Globus pallidus (tissue), 1 donor: ENCODE measurements around the gene SNU13.
"Not testable (repeated sequence)": the region's sequence is repeated elsewhere in the genome, so short reads cannot be mapped to it uniquely, and the experiment has no call there.

Experiments used
- DNase-seq: peaks from one replicate; pipeline ENCODE4 v3.0.0-alpha.2; 2015; ENCODE audit warnings: low spot score

The SNU13 gene

DNA sequence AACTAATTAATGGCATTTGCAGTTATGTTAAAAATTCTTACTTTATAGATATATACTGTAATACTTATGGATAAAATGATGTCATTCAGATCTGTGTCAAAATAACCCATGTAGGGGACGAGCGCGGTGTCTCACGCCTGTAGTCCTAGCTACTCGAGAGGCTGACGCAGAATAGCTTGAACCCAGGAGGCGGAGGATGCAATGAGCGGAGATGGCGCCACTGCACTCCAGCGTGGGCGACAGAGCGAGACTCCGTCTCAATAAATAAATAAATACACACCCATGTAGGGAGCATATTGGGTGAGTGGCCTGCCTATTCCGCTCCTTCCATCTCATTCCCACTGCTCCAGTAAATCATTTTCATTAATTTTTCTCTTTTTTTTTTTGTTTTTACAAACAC, 7.1 kb downstream of the SNU13 start:
- no peak for DNase-seq

GRCh38 chr22:41676134-41676533, 12.5 kb downstream of the SNU13 start:
- DNase-seq = no peak

DNA sequence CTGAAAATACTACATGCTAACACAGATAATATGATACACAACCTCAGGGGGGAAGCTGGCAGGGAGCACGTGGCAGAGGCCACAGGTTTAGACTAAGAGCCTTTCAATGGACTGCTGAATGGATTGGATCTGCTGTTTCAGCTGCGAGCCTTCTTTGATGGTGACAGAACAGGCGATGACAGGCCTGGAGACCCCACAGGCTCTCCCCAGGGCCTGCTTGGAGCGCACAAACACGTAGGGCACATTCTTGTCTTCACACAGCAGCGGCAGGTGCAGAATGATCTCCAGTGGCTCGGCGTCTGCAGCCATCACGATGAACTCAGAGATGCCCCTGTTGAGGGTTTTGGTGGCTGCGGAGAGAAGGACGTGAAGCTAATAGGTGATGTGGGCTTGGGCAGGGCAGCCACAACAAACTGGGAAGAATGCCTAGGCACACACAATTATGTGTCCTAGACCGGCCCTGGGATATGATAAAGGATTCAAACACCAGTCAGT, 13.8 kb downstream of the SNU13 start:
- DNase-seq = no peak

DNA sequence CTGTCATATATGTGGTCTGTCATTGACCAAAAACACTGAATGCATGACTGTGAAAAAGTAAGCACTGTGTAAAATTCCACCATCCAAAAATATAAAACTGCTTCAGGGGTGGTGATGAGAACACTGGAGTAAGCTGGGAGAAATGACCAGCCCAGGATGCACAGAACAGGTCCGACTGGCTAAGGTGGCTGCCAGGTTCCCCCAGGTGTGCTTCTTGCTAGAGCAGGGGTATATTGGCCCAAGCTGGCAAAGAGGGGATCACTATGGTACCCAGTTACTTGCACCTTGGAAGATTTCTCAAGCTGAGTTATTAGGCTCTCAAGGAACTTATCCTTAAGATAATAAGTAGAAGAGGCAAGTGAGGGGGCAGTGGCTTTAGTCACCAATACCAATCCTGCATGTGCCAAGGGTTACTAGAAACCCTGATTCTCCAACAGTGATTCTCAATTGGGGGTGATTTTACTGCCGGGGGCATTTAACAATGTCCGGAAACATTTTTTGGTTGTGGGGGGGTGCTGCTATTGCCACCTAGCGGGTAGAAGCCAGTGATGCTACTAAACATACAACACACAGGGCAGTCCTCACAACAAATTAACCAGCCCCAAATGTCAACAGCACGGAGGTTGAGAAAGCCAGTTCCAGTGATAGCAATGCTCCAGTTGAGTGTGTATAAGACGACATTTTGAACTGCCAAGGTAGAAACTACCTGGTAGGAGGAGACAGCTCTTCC, 15.7 kb downstream of the SNU13 start:
- no peak for DNase-seq

DNA sequence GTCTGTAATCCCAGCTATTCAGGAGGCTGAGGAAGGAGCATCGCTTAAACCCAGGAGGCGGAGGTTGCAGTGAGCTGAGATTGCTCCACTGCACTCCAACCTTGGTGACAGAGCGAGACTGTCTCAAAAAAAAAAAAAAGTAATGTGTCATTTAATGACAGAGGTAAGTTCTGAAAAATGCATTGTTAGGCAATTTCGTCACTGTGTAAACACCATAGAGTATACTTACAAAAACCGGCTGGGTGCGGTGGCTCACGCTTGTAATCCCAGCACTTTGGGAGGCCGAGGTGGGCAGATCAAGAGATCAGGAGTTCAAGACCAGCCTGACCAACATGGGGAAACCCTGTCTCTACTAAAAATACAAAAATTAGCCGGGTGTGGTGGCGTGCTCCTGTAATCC, 16.6 kb downstream of the SNU13 start:
- DNase-seq = not testable (repeated sequence)

DNA sequence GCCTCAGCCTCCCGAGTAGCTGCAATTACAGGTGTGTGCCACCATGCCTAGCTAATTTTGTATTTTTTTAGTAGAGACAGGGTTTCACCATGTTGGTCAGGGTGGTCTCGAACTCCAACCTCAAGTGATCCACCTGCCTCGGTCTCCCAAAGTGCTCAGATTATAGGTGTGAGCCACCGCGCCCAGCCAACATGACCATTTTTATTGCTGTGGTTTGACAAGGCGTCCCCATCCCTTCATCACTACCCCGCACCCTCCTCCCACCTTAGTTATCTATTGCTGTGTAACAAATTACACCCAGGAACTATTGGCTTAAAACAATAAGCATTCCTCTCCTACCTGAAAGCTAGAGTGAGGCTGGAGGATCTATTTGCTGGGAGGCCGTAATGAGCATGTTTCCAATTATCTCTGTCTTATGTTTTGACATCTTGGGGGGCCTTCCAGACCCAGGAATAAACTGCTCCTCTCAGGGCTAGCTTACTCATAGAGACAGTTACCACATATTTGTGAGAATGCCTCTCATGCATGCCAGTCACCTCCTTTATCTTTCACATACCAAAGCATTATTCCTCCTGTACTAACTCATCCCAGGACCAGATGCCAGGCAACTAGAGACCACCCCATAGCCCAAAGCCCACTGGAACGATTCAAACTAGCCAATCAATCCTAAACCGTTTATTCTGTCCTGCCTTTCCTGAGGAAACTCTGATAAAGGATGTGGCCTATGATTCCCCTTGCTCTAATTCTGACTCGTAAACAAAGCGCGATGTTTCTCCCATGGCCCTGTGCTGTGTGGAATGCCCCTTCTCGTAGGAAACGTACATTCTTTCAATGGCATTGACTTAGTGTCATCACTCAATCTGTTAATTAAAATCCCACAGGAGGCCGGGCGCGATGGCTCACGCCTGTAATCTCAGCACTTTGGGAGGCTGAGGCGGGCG, 19.4 kb downstream of the SNU13 start:
- DNase-seq = no peak

- no peak for DNase-seq
These were observed 23.7 kb downstream of the SNU13 start for GRCh38 chr22:41664951-41665350.

DNA sequence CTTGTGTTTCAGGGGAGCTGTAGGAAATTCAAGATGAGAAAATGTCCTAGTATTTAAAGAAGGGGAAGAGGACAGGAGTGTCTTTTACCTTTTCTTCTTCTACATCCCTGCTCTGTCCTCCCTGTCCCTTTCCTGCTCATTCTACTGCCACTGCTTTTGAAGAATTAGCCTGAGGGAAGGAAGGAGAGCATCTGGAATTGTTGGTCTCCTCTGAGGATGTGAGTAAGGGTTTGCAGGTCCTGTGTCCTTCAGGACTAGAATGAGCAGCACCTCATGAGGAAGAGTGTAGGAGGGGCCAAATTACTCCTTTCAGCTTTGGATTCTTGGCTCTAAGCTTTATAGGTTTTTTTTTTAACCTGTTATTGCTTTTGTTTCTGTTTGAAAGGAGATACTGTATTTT, 24.2 kb downstream of the SNU13 start:
- no peak for DNase-seq

DNA sequence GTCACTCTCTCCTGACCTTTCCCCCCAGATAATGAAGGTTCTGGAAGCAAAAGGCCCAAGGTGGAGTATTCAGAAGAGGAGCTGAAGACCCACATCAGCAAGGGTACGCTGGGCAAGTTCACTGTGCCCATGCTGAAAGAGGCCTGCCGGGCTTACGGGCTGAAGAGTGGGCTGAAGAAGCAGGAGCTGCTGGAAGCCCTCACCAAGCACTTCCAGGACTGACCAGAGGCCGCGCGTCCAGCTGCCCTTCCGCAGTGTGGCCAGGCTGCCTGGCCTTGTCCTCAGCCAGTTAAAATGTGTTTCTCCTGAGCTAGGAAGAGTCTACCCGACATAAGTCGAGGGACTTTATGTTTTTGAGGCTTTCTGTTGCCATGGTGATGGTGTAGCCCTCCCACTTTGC, 25.1 kb downstream of the SNU13 start:
- not testable (repeated sequence) for DNase-seq

- DNase-seq = no peak
These were observed 27.0 kb downstream of the SNU13 start for GRCh38 chr22:41661713-41662112.

GRCh38 chr22:41661088-41661487, 27.6 kb downstream of the SNU13 start:
- DNase-seq = no peak

DNA sequence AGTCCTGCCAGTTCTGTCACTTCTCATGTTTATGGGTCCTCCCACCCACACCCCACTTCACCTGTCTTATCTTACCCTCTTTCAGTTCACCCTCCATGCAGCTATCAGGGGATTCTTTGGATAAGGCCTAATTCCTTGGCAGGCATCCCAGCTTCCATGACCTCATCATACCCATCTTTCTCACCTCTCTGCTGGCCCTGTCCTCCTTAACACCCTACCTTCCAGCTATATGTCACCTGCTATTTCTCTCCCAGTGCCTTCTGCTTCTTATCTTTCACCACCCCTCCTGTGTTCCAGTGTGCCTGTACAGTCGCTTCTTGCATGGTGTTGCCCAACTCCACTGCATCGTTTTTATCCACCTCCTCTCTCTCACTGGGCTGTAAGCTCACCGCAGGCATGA, 28.3 kb downstream of the SNU13 start:
- DNase-seq = no peak

GRCh38 chr22:41659941-41660340, 28.7 kb downstream of the SNU13 start:
- DNase-seq = no peak

DNA sequence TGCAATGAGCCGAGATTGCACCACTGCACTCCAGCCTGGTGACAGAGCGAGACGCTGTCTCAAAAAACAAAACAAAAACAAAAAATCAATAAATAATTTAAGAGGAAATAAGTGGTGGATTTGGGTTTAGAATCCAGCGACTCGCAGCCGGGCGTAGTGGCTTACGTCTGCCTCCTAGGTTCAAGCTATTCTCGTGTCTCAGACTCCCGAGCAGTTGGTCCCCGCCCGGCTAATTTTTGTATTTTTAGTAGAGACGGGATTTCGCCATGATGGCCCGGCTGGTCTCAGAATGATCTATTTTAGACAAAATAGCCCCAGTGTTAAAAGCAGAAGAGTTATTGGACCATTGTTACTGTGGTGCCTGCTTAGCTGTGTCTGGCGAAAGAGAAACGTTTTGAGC, 29.8 kb downstream of the SNU13 start:
- no peak for DNase-seq

- no peak for DNase-seq
These were observed 31.0 kb downstream of the SNU13 start for GRCh38 chr22:41657709-41658108.

GRCh38 chr22:41656556-41656955, 32.1 kb downstream of the SNU13 start:
- DNase-seq = no peak

DNA sequence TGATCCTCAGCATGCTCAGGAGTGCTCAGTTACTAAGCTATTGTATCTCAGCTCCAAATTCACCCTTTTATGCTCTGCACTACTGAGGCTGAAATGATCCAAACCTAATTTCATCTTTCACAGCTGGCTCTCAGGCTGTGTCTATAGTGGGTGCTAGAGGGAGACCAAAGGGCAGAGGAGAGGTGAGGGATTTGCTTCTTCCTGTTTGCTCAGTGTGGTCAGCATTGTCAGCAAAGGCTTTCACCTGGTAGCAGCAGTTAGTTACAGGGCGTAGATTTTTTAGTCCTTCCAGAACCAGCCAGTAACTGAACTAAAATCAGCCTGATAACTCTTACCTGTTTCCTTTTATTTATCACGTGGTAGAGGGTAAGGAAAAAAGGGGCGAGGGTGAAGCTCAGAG, 34.3 kb downstream of the SNU13 start:
- DNase-seq = no peak

GRCh38 chr22:41650821-41651220, 37.8 kb downstream of the SNU13 start:
- DNase-seq = no peak

- DNase-seq = no peak
These were observed 38.4 kb downstream of the SNU13 start for GRCh38 chr22:41650229-41650628.

DNA sequence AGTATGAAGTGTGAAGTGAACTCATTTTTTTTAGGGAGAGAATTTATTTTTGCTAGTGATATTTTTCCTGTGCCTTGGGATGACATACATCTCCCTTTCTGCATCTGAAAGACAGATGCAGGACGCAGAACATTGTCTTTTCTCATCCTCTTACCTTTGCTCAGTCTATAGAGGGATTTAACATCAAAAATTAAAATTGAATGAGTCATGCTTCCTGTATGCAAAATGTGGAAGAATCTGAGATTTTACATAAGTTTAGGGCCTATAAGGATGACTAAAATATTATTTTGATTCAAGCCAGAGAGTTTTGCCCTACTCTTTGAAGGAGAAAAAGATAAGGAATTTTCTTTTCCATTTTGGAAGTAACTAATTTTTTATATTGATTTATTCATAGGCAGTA, 40.2 kb downstream of the SNU13 start:
- no peak for DNase-seq

DNA sequence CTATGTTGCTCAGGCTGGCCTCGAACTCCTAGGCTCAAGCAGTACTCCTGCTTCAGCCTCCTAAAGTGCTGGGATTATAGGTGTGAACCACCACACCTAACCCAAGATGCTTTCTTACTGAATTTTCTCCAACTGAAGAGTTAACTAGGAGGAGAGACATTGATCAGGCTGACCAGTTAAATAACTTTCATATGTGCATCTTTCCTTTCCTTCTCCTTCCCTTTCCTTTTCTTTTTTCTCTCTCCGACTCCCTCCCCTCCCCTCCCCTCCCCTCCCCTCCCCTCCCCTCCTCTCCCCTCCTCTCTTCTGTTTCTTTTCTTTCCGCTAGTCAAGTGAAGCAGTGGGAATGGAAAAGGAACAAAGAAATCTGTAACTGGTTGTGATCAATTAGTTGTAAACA, 40.9 kb downstream of the SNU13 start:
- no peak for DNase-seq

DNA sequence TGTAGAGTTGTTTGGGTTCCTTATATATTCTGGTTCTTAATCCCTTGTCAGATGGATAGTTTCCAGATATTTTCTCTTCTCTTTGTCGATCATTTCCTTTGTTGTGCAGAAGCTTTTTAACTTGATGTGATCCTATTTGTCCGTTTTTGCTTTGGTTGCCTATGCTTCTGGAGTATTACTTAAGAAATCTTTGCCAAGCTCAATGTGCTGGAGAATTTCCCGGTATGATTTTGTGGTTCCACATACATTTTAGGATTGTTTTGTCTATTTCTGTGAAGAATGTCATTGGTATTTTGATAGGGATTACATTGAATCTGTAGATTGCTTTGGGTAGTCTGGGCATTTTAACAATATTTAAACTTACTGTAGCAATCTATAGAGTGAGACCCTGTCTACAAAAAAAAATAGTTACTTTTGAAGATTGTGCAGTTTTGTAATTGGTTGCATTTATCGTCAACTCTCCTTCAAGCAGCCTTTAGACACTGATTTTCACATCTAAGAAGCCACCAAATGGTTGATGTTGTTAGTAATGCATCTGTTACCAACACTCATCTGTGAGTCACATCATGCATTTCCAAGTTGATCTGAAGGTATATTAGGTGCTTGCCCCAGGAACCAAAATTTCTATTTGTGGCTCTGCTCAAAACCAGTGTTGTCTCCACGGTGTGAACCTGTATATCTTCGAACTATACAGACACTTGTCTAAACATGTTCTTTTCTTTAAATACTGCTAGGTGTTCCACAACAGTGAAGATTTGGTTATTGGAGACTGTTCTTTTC, 46.1 kb downstream of the SNU13 start:
- DNase-seq = no peak
